Testis (tissue), 2 donors: ENCODE results near the gene ULK4.

Experiments used
- POLR2A ChIP-seq: fragments of 450-650 bp; IDR thresholded peaks from one replicate; pipeline ENCODE4 v1.6.1; 2017; ENCODE audit warnings: antibody characterized with exemption, mild to moderate bottlenecking, moderate library complexity
- TF ChIP-seq, protein P1 (sequence below), 3 experiments: fragments of 450-650 bp in 2 of 3; fragments of 200-600 bp in 1 of 3; sonication (generic) in 1 of 3; IDR thresholded peaks; one replicate each; pipeline ENCODE4 v1.5.1; 2016 to 2019; ENCODE audit warnings: antibody characterized with exemption in 3 of 3, mild to moderate bottlenecking in 2 of 3, moderate library complexity in 1 of 3

DNA sequence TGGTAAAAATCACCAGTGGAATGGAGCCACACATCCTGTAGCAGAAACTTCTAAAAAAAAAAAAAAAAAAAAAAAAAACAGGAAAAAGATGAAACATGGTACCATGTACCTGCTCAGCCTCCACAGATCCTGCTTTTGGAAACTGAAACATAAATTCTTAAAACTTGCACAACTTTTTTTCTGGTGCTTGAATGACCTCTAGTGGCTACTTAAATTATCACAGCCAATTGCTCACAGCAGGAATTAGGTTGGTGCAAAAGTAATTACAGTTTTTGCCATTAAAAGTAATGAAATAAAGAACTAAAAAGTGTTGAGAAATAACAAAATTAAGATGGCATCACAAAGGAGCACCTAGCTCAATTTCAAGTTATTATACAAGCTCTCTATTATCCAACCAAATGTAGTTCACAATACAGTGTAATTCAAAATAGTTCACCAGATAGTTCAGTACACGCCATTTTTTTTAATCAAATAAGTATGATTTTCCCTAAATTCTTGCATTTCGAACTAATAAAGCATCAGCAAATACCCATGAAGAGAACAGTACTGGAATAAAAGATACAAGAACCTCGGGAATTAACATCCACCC lies 80.6 kb downstream of the ULK4 start:
- TF ChIP-seq, protein P1, sequence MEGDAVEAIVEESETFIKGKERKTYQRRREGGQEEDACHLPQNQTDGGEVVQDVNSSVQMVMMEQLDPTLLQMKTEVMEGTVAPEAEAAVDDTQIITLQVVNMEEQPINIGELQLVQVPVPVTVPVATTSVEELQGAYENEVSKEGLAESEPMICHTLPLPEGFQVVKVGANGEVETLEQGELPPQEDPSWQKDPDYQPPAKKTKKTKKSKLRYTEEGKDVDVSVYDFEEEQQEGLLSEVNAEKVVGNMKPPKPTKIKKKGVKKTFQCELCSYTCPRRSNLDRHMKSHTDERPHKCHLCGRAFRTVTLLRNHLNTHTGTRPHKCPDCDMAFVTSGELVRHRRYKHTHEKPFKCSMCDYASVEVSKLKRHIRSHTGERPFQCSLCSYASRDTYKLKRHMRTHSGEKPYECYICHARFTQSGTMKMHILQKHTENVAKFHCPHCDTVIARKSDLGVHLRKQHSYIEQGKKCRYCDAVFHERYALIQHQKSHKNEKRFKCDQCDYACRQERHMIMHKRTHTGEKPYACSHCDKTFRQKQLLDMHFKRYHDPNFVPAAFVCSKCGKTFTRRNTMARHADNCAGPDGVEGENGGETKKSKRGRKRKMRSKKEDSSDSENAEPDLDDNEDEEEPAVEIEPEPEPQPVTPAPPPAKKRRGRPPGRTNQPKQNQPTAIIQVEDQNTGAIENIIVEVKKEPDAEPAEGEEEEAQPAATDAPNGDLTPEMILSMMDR (IDR thresholded peaks at IDR 0.05): peak; percentile 69 to 77 (median 69)
- TF ChIP-seq POLR2A: no peak
